D721Med (cell line): ENCODE data around the gene TAF6L.

Experiments used
- DNase-seq: peaks from one replicate; pipeline ENCODE4 v3.0.0; 2011; ENCODE audit warnings: low spot score; ENCODE audit not compliant: insufficient read length
- FAIRE-seq: peaks from 2 replicates; lab custom pipeline; 2011; peaks lifted over from hg19 to GRCh38; lab: Jason Lieb, UNC
- CTCF ChIP-seq: IDR thresholded peaks from 2 replicates; pipeline ENCODE4 v1.5.1; 2012; ENCODE audit warnings: mild to moderate bottlenecking, control low read depth; ENCODE audit not compliant: insufficient read depth; ENCODE audit errors: missing control alignments

Gene TAF6L

GRCh38 chr11:62787005-62787759 lies 16.0 kb downstream of the TAF6L start, which contains the start of gene TMEM179B:
TMEM179B (plus strand) TSS chr11:62787402; CDS start chr11:62787432, 30 bp downstream.
- DNase-seq: peak; percentile 95
- TF ChIP-seq CTCF: peak; percentile 54
- no peak for FAIRE-seq

GRCh38 chr11:62788991-62789390 lies 17.8 kb downstream of the TAF6L start:
- FAIRE-seq (no peak), DNase-seq (no peak)
- TF ChIP-seq CTCF: no peak

GRCh38 chr11:62789576-62789975 lies 18.4 kb downstream of the TAF6L start:
- TF ChIP-seq CTCF: no peak
- no peak for FAIRE-seq
- no peak for DNase-seq

GRCh38 chr11:62791501-62792201 lies 20.5 kb downstream of the TAF6L start, which contains the start of gene TMEM223:
TMEM223 (minus strand) TSS chr11:62792006; CDS start chr11:62791994, 12 bp downstream.
- no peak for TF ChIP-seq CTCF
- FAIRE-seq (no peak), DNase-seq (peak; percentile 78)

- no peak for FAIRE-seq
- DNase-seq: no peak
- no peak for TF ChIP-seq CTCF
Measured at GRCh38 chr11:62792202-62792575, 21.0 kb downstream of the TAF6L start.

GRCh38 chr11:62794201-62794775 lies 23.1 kb downstream of the TAF6L start:
- no peak for FAIRE-seq
- DNase-seq: no peak
- TF ChIP-seq CTCF: no peak

- DNase-seq (no peak), FAIRE-seq (no peak)
- no peak for TF ChIP-seq CTCF
Measured at GRCh38 chr11:62796281-62796680, 25.1 kb downstream of the TAF6L start.
